Measurements from ENCODE around the gene CYB561A3. TPM values are rescaled to one million over a fixed set of nuclear protein-coding genes. Genes with fewer than 3 reads are reported as not detected.

Gene CYB561A3
- total RNA-seq, 1 experiment from 2014 or later, result 21.7 TPM

DNA sequence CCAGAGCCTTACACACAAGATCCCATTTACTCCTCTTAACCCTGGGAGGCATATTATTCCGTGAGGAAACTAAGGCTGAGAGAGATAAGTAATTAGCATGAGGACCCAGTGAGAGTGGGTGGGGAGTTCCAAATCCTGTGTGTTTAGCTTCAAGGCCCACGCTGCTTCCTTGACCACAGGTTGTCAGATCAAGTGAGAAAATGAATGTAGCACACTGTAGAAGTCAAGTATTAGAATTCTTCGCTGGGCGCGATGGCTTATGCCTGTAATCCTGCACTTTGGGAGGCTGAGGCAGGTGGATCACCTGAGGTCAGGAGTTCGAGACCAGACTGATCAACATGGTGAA is 3.8 kb downstream of the CYB561A3 start:
- H3K27ac Mint-ChIP-seq, result peak overlapping the region in 1 of 3 experiments; percentile 40; a peak in 1 of 7 replicates
- no CpG with 5 or more reads among the region's 6 CpGs for WGBS (ENCODE audit: extremely low coverage, insufficient read length, low lambda C conversion rate)
- H3K18ac ChIP-seq (ENCODE audit: insufficient read length, low read depth, low read length), result no peak overlapping the region

More for the DNA sequence above, 3.8 kb downstream of the CYB561A3 start:
- Histone ChIP-seq H3K4me1 (ENCODE audit: insufficient read depth, low read length) (no peaks in the 10 kb centered on the region), H2BK120ac (ENCODE audit: low read depth, low read length, poor library complexity, severe bottlenecking) (no peak overlapping the region), H4K91ac (ENCODE audit: insufficient read length, low read depth, low read length) (no peak overlapping the region), H3K27ac (ENCODE audit: insufficient read length, low read depth, low read length) (no peak overlapping the region), H3K4me2 (ENCODE audit: insufficient read depth, insufficient read length, low read length) (no peak overlapping the region), H2AK5ac (ENCODE audit: insufficient read length, low read length) (no peak overlapping the region), H4K8ac (replicated peaks; ENCODE audit: insufficient read length, low read depth, low read length) (no peak overlapping the region), H2BK5ac (ENCODE audit: insufficient read length, low read length) (no peak overlapping the region), H3K9ac (ENCODE audit: extremely low read depth, insufficient read length, low read length) (no peak overlapping the region), H3K27me3 (ENCODE audit: insufficient read depth, low read length) (no peaks in the 10 kb centered on the region), H2BK20ac (ENCODE audit: low read depth, low read length, poor library complexity, severe bottlenecking) (no peak overlapping the region), H3K23me2 (ENCODE audit: insufficient read length, low read depth, low read length, poor library complexity, severe bottlenecking) (peaks cover 6% of the 10 kb centered on the region), H4K20me1 (ENCODE audit: control insufficient read depth, insufficient read depth, insufficient read length) (no peaks in the 10 kb centered on the region), H4K5ac (ENCODE audit: insufficient read length, low read depth, low read length) (no peak overlapping the region), H2BK15ac (ENCODE audit: low read depth, low read length) (no peak overlapping the region), H3K4ac (ENCODE audit: low read depth, low read length) (no peak overlapping the region), H3K9me3 (ENCODE audit: control insufficient read depth, low read depth, low read length) (no peaks in the 10 kb centered on the region), H3T11ph (ENCODE audit: low read length) (no peak overlapping the region), H3K56ac (ENCODE audit: insufficient read length, low read depth, low read length) (no peak overlapping the region), H3K14ac (ENCODE audit: insufficient read depth, low read length) (no peak overlapping the region), H2AFZ (ENCODE audit: low read length) (no peak overlapping the region), H3K23ac (ENCODE audit: insufficient read length, low read depth, low read length) (no peak overlapping the region), H3K79me1 (ENCODE audit: insufficient read depth, low read depth, low read length, poor library complexity, severe bottlenecking) (no peaks in the 10 kb centered on the region), H3K79me2 (ENCODE audit: insufficient read depth, low read length) (peaks cover 2% of the 10 kb centered on the region; the same call in 1 of the 2 replicates), H2BK12ac (ENCODE audit: insufficient read length, low read depth, low read length) (no peak overlapping the region)
- TF ChIP-seq, protein P1, sequence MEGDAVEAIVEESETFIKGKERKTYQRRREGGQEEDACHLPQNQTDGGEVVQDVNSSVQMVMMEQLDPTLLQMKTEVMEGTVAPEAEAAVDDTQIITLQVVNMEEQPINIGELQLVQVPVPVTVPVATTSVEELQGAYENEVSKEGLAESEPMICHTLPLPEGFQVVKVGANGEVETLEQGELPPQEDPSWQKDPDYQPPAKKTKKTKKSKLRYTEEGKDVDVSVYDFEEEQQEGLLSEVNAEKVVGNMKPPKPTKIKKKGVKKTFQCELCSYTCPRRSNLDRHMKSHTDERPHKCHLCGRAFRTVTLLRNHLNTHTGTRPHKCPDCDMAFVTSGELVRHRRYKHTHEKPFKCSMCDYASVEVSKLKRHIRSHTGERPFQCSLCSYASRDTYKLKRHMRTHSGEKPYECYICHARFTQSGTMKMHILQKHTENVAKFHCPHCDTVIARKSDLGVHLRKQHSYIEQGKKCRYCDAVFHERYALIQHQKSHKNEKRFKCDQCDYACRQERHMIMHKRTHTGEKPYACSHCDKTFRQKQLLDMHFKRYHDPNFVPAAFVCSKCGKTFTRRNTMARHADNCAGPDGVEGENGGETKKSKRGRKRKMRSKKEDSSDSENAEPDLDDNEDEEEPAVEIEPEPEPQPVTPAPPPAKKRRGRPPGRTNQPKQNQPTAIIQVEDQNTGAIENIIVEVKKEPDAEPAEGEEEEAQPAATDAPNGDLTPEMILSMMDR (conservative IDR thresholded peaks at IDR 0.05), result no peak
- Mint-ChIP-seq H3K27me3 (ENCODE audit: low read depth) (no peaks in the 10 kb centered on the region), H3K4me3 (no peak overlapping the region), H3K4me1 (peaks cover 10 to 16% of the 10 kb centered on the region in 2 experiments), H3K9me3 (no peaks in the 10 kb centered on the region; a peak in 1 of 5 replicates), H3K36me3 (ENCODE audit: insufficient read depth in 1 of 3, low read depth in 3 of 3) (peaks cover 4 to 14% (median 8%) of the 10 kb centered on the region in 3 experiments)
- DNase-seq, result no peak
